Psoas muscle (tissue), 8 donors: ENCODE measurements around the gene NR4A3. TPM values are rescaled to one million over a fixed set of nuclear protein-coding genes. Genes with fewer than 3 reads are reported as not detected.
"Not testable (repeated sequence)": the region's sequence is repeated elsewhere in the genome, so short reads cannot be mapped to it uniquely, and the experiment has no call there.

ENCODE experiments used
- ATAC-seq, 4 donors: fragments of 200-7000 bp; cut with Tn5 transposase; one replicate each; pipeline ENCODE4 v1.9.1; 2020; ENCODE audit warnings: moderate library complexity in 3 of 4, mild to moderate bottlenecking in 2 of 4
- DNase-seq, 2 donors: peaks; one replicate each; pipeline ENCODE4 v3.0.0-alpha.2; 2020
- H3K27ac ChIP-seq: fragments of 200-600 bp; one replicate; pipeline ENCODE4 v1.8.0; 2022
- H3K27me3 ChIP-seq, 3 donors: fragments of 200-600 bp in 1 of 3; one replicate each; pipeline versions ENCODE4 v1.6.1 to v1.8.0; 2013 to 2022; ENCODE audit warnings: low read length in 2 of 3, mild to moderate bottlenecking in 2 of 3, moderate library complexity in 1 of 3; ENCODE audit not compliant: insufficient read depth in 3 of 3
- H3K36me3 ChIP-seq, 2 donors: fragments of 200-600 bp in 1 of 2; one replicate each; pipeline versions ENCODE4 v1.6.1 to v1.8.0; 2013 to 2022; ENCODE audit warnings: low read depth in 1 of 2, mild to moderate bottlenecking in 1 of 2, moderate library complexity in 1 of 2; ENCODE audit not compliant: insufficient read depth in 1 of 2
- H3K4me1 ChIP-seq: fragments of 200-600 bp; one replicate; pipeline ENCODE4 v1.8.0; 2022
- H3K4me3 ChIP-seq: fragments of 200-600 bp; one replicate; pipeline ENCODE4 v1.8.0; 2022; ENCODE audit warnings: mild to moderate bottlenecking
- H3K9me3 ChIP-seq: fragments of 200-600 bp; one replicate; pipeline ENCODE4 v1.8.0; 2022
- CTCF ChIP-seq: fragments of 200-600 bp; IDR thresholded peaks from one replicate; pipeline ENCODE4 v1.8.0; 2022; ENCODE audit warnings: antibody characterized with exemption
- WGBS, 3 donors: extraction: QIAGEN DNeasy Blood & Tissue Kit; methylation state at CpG; one replicate each; pipeline versions ENCODE4 v1.1.6 to v1.1.7; 2013; 5-methylcytosine and 5-hydroxymethylcytosine counted together
- intact Hi-C, 2 donors: fragments of 100-400 bp; cut with DNase I; formaldehyde crosslinking; loops; one replicate each; pipeline versions ENCODE4 v1.11.0 to v1.14.2; 2022
- polyA plus RNA-seq, 3 donors: library from polyadenylated mRNA; stranded (reverse); fragments of 200-250 nt; gene quantifications; one replicate each; pipeline ENCODE4 v1.2.3, GENCODE V29; 2013
- total RNA-seq, 4 donors: library from RNA; stranded (reverse); fragmentation: NEBNext Ultra II Directional in 2 of 4; extraction: Animal tissue kit (Norgen Biotek cat#: 25700) in 2 of 4; gene quantifications; one replicate each; pipeline versions ENCODE4 v1.2.1 to v1.2.4, GENCODE V29; 2021 to 2023
- donor health status: healthy with polysubstance abuse.
- donor health status: DM: no; HTN: no; CAD: no; lungs with moderate emphysema.
- donor health status: Bipolar disorder and iron deficiency.
- donor health status: healthy.
- donor health status: DM: yes; HTN: yes; CAD: no.
- donor health status: DM: no; HTN: no; CAD: no.
- donor health status: DM: no; HTN: no; CAD: no.
- donor health status: DM: yes; HTN: yes; CAD: no.

NR4A3 gene
- total and polyA plus RNA-seq, 7 donors, result 1.5 to 40.8 (median 9.3) TPM

- H3K9me3 ChIP-seq, result no peaks in the 10 kb centered on the region
- no peaks in the 10 kb centered on the region for H3K4me1 ChIP-seq
- ATAC-seq (no peak), DNase-seq (no peak)
- H3K4me3 ChIP-seq, result no peak overlapping the region
- WGBS, 3 donors, result 80 to 89% (median 81%) methylated on average over 4 of the region's 4 CpGs
- no peaks in the 10 kb centered on the region for H3K27me3 ChIP-seq
- H3K27ac ChIP-seq, result no peak overlapping the region
- TF ChIP-seq CTCF, result no peak
- no peaks in the 10 kb centered on the region for H3K36me3 ChIP-seq
- intact Hi-C loops, result no loop called here
Observed at GRCh38 chr9:99779277-99779676, 42.4 kb upstream of the NR4A3 start.

- H3K36me3 ChIP-seq, H3K27ac ChIP-seq, DNase-seq, H3K4me1 ChIP-seq, H3K27me3 ChIP-seq, intact Hi-C loops, ATAC-seq, H3K9me3 ChIP-seq, H3K4me3 ChIP-seq: not testable (repeated sequence)
- WGBS, 3 donors, result 89 to 91% (median 90%) methylated on average over 5 of the region's 5 CpGs
Observed at GRCh38 chr9:99782349-99782748, 39.3 kb upstream of the NR4A3 start.

GRCh38 chr9:99782962-99783718 is 38.5 kb upstream of the NR4A3 start:
- no peak for TF ChIP-seq CTCF
- no peak overlapping the region for H3K27ac ChIP-seq
- DNase-seq (no peak), ATAC-seq (no peak)
- no peaks in the 10 kb centered on the region for H3K27me3 ChIP-seq
- no peaks in the 10 kb centered on the region for H3K9me3 ChIP-seq
- intact Hi-C loops, result no loop called here
- no peaks in the 10 kb centered on the region for H3K4me1 ChIP-seq
- no peak overlapping the region for H3K4me3 ChIP-seq
- no peaks in the 10 kb centered on the region for H3K36me3 ChIP-seq
- WGBS, 3 donors, result 81 to 86% (median 83%) methylated on average over 6 of the region's 6 CpGs

- Histone ChIP-seq H3K9me3 (no peaks in the 10 kb centered on the region), H3K27me3 (no peaks in the 10 kb centered on the region), H3K4me3 (no peak overlapping the region), H3K36me3 (no peaks in the 10 kb centered on the region), H3K27ac (no peak overlapping the region), H3K4me1 (no peaks in the 10 kb centered on the region)
- DNase-seq (no peak), ATAC-seq (no peak)
- WGBS, 3 donors, result 39 to 44% (median 43%) methylated on average over 2 of the region's 2 CpGs
- intact Hi-C loops, result no loop called here
- no peak for TF ChIP-seq CTCF
Observed at GRCh38 chr9:99783799-99784198, 37.9 kb upstream of the NR4A3 start.

- Histone ChIP-seq H3K27ac (no peak overlapping the region), H3K27me3 (no peaks in the 10 kb centered on the region), H3K9me3 (no peaks in the 10 kb centered on the region), H3K4me1 (no peaks in the 10 kb centered on the region), H3K4me3 (no peak overlapping the region), H3K36me3 (no peaks in the 10 kb centered on the region)
- no peak for DNase-seq
- intact Hi-C loops, result no loop called here
- no peak for TF ChIP-seq CTCF
- 55 to 69% (median 61%) methylated on average over 1 of the region's 1 CpG for WGBS, 3 donors
- no peak for ATAC-seq
Observed at GRCh38 chr9:99785010-99785590, 36.6 kb upstream of the NR4A3 start.
